HG03064 (cell line): ENCODE measurements around the gene PID1.

Experiments
- ATAC-seq: cut with Tn5 transposase; IDR thresholded peaks from one replicate; pipeline ENCODE4 v1.9.1; 2021; ENCODE audit warnings: low read depth; ENCODE audit not compliant: unreplicated experiment

The PID1 gene

GRCh38 chr2:229130522-229130921, 140.6 kb downstream of the PID1 start:
- ATAC-seq, result no peak

GRCh38 chr2:229129738-229130371, 141.2 kb downstream of the PID1 start:
- ATAC-seq, result no peak

DNA sequence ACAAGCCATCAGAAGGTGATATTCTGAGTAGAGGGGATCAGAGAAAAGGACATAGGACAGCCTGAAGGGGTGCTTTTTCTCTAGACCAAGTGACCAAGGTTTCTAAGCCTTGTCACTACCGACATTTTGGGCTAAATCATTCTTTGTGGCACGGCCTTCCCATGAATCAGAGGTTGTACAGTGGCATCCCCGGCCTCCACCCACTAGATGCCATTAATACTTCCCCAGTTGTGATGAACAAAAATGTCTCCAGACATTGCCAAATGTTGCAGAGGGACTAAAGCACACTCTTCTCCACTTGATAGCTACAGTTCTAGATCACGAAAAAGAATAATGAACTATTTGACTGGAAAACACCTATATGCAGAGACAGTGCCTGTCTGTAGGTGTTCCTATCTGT, 143.6 kb downstream of the PID1 start:
- ATAC-seq, result no peak

DNA sequence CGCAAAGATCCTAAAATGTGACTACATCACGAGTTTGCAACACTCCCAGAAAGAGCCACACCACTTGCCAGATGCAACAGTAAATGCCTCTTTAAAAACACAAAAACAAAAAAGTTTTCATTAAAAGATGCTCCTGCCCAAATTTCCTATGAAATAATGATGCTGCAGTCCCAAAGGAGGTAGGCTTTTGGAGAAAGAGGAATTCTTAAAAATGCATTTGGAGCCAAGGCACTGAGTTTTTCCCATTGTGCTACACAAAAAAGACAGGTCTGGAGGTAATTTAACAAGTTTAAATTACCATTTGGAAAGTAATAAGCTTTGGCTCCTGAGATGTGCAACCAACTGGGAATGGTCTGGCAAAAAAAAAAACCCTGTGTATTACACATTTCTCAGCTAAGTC, 145.0 kb downstream of the PID1 start:
- no peak for ATAC-seq

- no peak for ATAC-seq
These were observed 147.0 kb downstream of the PID1 start for GRCh38 chr2:229124136-229124535.

- ATAC-seq, result no peak
These were observed 152.2 kb downstream of the PID1 start for GRCh38 chr2:229118927-229119326.

DNA sequence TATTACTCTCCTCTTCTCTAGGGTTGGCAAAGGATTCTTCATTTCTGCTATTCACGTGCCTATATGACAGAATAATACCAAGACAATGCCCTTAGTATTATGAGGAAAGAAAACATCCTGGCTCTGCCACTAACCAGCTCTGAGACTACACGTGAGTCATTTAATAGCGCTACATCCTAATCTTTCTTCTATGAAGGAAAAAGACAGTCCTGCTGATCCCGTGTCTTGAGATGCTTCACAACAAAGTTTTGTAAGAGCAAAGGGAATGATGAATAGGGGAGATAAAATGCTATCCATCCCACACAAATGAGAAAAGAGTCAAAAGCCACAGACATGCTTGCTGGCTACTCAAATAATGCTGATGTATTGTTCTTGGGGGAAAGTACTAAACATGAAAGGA, 152.8 kb downstream of the PID1 start:
- ATAC-seq, result no peak

DNA sequence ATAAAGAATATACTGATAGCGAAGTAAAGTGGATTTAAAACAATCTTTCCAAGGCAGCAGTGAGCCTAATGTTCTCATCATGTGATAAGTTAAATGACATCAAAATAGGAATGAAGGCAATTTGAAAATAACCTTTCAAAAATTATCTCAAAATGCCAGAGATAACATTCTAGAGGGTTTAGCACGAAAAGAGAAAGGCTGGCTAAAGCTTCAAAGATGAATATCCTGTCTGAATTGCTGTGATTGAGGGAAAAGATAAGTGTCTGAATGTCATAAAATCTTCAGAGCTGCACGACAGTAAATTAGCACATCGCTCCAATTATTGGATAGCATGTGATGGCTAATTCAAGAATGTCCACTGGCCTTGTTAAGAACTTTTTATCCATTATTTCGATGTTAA, 159.3 kb downstream of the PID1 start:
- ATAC-seq, result no peak

GRCh38 chr2:229109195-229109594, 161.9 kb downstream of the PID1 start:
- ATAC-seq, result no peak

DNA sequence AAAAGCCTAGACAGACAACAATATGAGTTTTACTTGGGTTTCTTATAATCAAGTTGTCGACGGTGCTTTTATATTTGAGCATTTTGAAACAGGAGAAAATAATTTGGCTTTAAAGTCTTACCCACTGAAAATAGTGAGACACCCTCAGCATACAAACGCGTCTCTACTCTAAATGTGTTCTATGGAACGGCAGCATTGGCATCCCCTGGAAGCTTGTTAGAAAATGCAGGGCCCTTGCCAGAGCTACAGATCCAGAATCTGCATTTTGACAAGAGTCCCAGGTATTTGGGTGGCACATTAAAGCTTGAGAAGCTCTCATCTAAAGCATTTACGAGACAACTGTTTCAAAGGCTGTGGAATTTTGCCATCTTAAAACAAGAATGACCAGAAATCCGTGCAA, 163.5 kb downstream of the PID1 start:
- no peak for ATAC-seq

DNA sequence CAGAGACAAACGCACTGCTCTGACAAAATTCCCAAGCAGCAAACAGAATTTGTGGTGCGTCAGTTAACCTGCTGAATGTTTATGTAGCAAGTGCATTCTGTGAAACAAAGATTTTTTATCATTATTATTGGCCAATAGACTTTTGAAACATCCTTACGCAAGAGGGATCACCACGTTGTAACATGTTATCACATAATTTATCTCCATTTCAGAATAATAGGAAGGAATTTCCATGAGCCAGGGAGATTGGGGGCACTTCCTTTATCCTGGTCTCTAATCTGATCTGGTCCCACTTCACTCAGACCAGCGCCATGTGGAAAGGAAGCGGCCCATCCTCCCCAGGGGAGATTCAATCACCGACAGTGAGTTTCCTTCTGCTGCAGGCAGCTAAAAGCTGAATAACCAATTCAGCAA, 166.1 kb downstream of the PID1 start:
- no peak for ATAC-seq

DNA sequence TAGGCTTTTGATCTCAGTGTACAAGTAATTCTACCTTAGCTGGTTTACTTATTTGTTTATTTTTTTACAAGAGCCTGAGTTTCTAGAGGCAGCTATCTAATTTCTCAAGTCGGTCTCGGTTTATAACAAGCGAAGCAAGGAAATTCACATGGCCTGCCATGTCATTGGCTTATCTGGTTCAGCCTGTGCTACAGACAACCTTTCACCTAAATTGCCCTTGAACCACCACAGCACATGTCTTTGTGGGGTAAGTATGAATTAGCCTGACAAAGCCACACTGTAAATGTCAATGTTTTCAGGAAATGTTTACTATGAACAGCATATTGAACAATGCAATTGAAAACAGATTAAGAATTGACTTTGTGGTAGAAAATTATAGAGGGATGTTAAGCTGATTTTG, 167.1 kb downstream of the PID1 start:
- no peak for ATAC-seq

GRCh38 chr2:229101314-229101713, 169.8 kb downstream of the PID1 start:
- ATAC-seq, result no peak

DNA sequence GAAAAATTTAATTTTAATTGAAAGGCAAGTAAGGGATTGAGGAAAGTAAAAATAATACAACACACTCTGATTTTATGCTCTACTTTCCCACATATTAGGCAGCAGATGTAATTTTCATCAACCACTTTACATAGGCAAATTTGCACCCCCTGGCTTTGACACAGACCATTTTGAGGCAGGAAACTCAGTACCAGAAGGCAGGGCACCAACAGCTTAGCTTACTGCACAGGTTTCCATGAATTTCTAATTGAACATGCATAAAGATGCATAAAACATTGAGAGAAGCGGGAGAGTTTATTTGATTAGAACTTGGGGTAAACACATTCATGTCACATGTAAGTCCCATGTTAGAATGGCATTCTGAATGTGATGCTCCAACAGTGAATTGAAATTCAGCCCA, 171.9 kb downstream of the PID1 start:
- ATAC-seq, result no peak

GRCh38 chr2:229098801-229099200, 172.3 kb downstream of the PID1 start:
- no peak for ATAC-seq

GRCh38 chr2:229096409-229097066, 174.5 kb downstream of the PID1 start:
- no peak for ATAC-seq

DNA sequence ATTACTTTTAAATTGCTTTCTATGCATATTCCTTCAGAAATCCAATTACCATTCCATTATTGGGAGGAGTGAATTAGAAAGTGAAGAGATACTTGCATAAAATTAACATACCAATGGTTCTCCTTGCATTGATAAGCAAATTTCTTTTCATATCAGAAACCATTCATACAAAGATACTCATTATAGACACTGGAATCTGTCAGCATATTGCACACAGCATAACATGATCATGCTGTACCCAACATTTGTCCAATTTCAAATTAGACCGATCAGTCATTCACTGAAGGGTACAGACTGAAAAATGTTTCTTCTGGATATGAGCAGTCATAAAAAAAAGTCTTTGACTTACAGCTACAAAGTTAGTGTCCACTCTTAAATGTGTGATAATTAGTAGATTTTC, 175.6 kb downstream of the PID1 start:
- no peak for ATAC-seq

DNA sequence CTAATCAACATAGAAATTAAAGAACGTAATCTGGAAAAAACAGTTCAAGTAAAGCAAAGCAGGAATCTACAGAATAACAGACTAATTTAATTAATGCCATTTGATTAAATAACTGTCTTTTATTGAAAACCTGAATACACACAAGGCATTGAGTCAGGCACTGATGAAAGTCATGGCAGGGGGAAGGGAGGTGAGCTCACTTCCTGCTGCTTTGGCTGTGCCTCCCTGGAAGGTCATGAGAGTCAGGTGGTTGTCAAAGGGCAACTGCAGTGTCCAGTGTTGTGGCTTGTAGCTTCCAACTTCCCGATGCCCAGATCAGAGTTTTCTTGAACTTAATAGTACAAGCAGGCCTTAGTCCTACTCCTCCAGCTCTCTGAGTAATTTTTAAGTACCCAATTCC, 180.9 kb downstream of the PID1 start:
- no peak for ATAC-seq

GRCh38 chr2:229089776-229090175, 181.3 kb downstream of the PID1 start:
- no peak for ATAC-seq

GRCh38 chr2:229088966-229089700, 182.0 kb downstream of the PID1 start:
- ATAC-seq, result no peak

- no peak for ATAC-seq
These were observed 182.6 kb downstream of the PID1 start for GRCh38 chr2:229088517-229088913.
